ENCODE data around the gene MEIS2.

DNA sequence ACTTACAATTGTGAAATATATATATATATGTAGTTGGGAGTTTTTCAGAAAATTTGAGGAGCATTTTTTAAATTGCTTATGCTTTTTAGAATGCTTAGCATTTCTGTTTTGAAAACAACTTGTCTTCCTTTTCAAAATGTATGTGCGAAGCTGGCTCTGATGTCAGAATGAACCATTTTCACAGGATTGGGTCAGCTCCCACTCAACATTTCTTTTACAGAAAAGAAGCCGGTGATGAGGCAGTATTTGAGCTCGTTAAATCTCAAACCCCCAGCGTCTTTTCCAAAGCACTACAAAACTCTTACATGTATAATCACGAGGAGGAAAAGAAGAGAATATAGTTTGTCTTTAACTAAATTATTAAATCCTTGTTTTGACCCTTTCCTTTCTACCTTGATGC lies 225.4 kb downstream of the MEIS2 start:
- TF ChIP-seq RFX5 (IDR thresholded peaks at IDR 0.05) (no peak), EP300 (IDR thresholded peaks at IDR 0.05) (no peak), RAD21 (conservative IDR thresholded peaks at IDR 0.05 in 1 of 2, IDR thresholded peaks at IDR 0.05 in 1 of 2) (no peak), POLR2A (IDR thresholded peaks at IDR 0.05; ENCODE audit: low read length) (no peak), CBX2 (IDR thresholded peaks at IDR 0.05; ENCODE audit: borderline replicate concordance, low read depth) (no peak)
- TF ChIP-seq, protein P1, sequence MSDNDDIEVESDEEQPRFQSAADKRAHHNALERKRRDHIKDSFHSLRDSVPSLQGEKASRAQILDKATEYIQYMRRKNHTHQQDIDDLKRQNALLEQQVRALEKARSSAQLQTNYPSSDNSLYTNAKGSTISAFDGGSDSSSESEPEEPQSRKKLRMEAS (IDR thresholded peaks at IDR 0.05): no peak
